ENCODE measurements around the gene C19orf85.
"Not testable (repeated sequence)": the region's sequence is repeated elsewhere in the genome, so short reads cannot be mapped to it uniquely, and the experiment has no call there.

The C19orf85 gene

GRCh38 chr19:55440411-55441105 lies 24.0 kb downstream of the C19orf85 start:
- DNase-seq (ENCODE audit: low read depth): no peak

- no peak for DNase-seq (ENCODE audit: low read depth)
Measured at GRCh38 chr19:55439052-55439451, 25.5 kb downstream of the C19orf85 start.

GRCh38 chr19:55437410-55437809 lies 27.1 kb downstream of the C19orf85 start:
- no peak for DNase-seq (ENCODE audit: low read depth)

- DNase-seq (ENCODE audit: low read depth): no peak
Measured at GRCh38 chr19:55436847-55437246, 27.7 kb downstream of the C19orf85 start.

GRCh38 chr19:55435020-55435419 lies 29.5 kb downstream of the C19orf85 start:
- DNase-seq (ENCODE audit: low read depth): no peak

DNA sequence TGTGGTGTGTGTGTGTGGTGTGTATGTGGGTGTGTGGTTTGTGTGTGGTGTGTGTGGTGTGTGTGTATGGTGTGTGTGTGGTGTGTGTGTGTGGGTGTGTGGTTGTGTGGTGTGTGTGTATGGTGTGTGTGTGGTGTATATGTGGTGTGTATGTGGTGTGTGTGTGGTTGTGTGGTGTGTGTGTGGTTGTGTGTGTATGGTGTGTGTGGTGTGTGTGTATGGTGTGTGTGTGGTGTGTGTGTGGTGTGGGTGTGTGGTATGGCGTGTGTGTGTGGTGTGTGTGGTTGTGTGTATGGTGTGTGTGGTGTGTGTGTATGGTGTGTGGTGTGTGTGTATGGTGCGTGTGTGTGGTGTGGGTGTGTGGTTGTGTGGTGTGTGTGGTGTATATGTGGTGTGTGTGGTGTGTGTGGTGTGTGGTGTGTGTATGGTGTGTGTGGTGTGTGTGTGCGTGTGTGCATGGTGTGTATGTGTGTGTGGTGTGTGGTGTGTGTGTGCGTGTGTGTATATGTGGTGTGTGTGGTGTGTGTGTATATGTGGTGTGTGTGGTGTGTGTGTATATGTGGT lies 30.1 kb downstream of the C19orf85 start:
- no peak for DNase-seq (ENCODE audit: low read depth)

DNA sequence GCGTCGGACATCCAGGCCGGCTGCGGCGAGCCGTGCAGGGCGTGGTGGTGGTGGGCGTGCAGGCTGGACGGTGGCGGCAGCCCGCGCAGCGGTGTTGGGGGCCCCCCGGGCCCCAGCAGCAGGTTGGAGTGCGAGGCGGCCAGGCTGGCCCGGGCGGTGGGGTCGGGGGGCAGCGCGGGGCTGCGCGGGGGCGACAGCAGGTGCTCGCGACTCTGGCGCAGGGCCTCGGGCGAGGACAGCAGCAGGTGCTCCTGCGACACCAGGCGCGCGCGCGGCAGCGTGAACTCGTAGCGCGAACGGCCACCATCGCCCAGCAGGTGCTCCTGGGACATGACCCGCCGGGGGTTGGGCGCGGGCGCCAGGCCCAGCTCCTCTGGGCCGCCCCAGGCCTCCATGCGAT lies 31.3 kb downstream of the C19orf85 start:
- DNase-seq (ENCODE audit: low read depth): no peak

GRCh38 chr19:55432241-55432959 lies 32.2 kb downstream of the C19orf85 start:
- DNase-seq (ENCODE audit: low read depth): no peak

DNA sequence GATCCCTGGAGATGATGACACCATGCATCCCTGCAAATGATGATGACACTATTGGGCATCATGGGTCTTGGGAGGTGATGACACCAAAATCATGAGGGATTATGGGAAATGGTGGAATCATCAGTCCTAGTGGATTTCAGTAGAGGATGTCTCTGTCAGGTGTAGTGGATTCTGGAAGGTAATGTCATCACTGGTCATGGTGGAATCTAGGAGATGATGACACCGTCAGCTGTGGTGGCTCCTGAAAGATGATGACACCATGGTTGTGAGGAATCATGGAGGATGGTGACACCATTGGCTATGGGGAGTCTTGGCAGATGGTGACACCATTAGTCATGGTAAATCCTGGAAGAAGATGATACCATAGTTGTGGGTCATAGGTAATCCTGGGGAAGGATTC lies 33.4 kb downstream of the C19orf85 start:
- DNase-seq (ENCODE audit: low read depth): no peak

DNA sequence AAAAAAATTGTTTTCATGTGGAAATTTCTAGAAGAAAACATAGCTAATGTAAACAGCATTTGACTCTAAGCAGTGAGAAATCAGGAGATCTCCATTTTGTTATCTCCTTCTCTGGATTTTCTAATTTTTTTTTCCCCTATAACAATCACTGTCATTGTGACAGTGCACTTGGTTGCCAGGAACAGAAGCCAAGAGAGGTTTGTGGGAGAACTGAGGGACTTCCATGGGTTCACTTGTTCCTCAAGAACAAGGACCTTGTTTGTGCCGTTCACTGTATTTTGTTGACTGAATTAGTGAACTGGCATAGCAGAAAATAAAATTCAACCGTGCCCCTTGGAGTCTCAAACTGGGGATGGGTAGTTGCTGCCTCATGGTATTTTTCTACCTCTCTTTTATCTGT lies 38.5 kb downstream of the C19orf85 start:
- DNase-seq (ENCODE audit: low read depth): no peak

GRCh38 chr19:55424518-55424917 lies 40.0 kb downstream of the C19orf85 start:
- no peak for DNase-seq (ENCODE audit: low read depth)

DNA sequence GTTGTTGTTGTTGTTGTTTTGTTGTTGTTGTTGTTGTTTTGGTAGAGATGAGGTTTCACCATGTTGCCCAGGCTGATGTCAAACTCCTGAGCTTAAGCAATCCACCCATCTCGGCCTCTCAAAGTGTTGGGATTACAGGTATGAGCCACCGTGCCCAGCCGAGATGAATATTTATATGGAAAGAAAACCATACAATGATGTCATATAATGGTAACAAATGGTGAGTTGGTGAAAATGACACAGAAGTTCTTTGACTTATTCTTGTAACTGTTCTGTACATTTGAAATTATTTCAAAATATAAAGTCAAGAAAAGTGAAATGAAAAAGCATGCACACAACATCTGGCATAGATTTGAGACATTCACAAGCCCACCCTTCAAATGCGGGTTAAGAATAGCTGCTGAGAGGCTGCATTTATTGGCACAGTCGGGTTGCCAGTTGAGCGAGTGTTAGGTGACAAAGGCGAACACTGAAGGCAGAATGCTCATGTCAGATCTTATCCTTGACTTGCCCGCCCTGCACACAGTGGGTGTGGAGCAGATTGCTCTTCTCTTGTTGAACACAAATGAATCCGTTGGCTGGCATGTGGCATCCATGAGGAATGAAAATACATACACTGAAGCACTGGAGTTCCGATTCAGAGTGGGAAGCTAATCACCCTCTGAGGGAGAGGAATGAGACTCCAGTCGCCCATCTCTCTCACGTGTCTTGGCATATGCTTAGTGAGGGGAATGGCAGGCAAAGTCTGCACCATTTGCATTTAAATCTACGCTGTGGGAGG lies 41.1 kb downstream of the C19orf85 start:
- DNase-seq (ENCODE audit: low read depth): no peak

DNA sequence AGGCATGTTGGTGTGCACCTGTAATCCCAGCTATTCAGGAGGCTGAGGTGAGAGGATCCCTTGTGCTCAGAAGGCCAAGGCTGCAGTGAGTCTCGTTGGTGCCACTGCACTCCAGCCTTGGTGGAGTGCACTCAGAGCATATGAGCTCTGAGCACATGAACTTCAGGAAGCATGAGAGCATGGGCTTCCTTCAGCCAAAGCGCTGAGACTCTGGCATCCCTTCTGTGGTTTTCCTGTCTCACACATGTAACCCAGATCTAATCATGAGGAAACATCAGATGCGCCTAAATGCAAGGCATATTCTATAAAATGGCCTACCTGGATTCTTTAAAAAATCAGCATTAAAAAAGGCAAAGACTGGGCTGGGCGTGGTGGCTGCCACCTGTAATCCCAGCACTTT lies 43.3 kb downstream of the C19orf85 start:
- not testable (repeated sequence) for DNase-seq (ENCODE audit: low read depth)

- DNase-seq (ENCODE audit: low read depth): no peak
Measured at GRCh38 chr19:55419624-55420236, 44.8 kb downstream of the C19orf85 start.

DNA sequence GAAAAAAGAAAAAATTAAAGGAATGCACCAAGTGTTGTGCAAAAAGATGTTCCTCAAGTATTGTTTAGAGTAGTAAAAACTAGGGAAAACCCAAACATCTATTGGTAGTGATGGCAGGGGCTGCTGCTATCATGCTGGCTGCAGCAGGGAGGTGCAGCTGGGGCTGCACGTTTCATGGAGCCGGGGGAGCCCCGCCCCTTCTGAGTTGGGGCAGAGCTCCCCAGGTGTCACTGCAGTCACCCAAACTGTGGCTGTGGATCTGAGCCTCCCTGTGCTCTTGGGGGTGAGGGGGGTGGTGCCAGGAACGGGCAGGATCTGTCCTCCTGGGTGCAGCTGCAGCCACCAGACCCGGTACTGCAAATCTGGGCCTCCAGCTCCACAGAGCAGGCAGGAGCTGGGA lies 45.4 kb downstream of the C19orf85 start:
- DNase-seq (ENCODE audit: low read depth): no peak

DNA sequence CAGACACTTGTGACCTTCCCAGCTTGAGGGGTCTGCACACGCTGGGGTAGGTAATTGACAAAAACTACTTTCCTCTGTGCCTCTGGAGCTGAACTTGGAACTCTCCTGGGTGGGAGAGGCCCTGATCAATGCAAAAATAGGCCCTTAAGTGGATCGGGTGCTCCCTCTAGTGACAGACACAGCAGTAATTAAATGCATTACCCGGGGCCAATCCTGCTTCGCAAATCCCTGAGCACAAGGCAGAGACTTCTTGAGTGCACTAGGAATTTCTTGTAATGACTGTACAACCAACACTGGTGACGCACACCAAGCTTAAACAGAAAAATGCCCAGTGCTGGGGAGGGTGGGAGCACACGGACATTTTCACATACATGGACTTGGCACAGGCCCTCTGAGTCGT lies 46.4 kb downstream of the C19orf85 start:
- DNase-seq (ENCODE audit: low read depth): peak; percentile 32

Data from stimulated activated CD4-positive, alpha-beta T cell treated with anti-CD3 and anti-CD28 coated beads, Interleukin-2, amount 100 ng/mL, for 4 hours (primary cell).